Erythroblast (primary cell): Measurements from ENCODE around the gene CD8B.

Source experiments
- GATA1 ChIP-seq: IDR thresholded peaks from 2 replicates; pipeline ENCODE4 v1.6.1; 2011; ENCODE audit warnings: low read depth, mild to moderate bottlenecking, control low read depth, low read length, moderate library complexity
- POLR2A ChIP-seq: IDR thresholded peaks from 2 replicates; pipeline ENCODE4 v1.6.1; 2011; ENCODE audit warnings: mild to moderate bottlenecking, low read length

- TF ChIP-seq POLR2A (no peak), GATA1 (no peak)
These were observed 54.0 kb downstream of the CD8B start for GRCh38 chr2:86807468-86808275.
